GM18499 (cell line): Measurements from ENCODE around the gene QRICH2.
A peak's percentile ranks its signal among the peaks of the same experiment; 100 is the strongest.
"Not testable (repeated sequence)": the region's sequence is repeated elsewhere in the genome, so short reads cannot be mapped to it uniquely, and the experiment has no call there.

Experiments
- ATAC-seq: cut with Tn5 transposase; IDR thresholded peaks from one replicate; pipeline ENCODE4 v1.9.1; 2021; ENCODE audit warnings: moderate number of reproducible peaks; ENCODE audit not compliant: insufficient read depth, unreplicated experiment

The QRICH2 gene

GRCh38 chr17:76252967-76253766 lies 54.9 kb downstream of the QRICH2 start:
- ATAC-seq: not testable (repeated sequence)

GRCh38 chr17:76252040-76252954 lies 55.8 kb downstream of the QRICH2 start:
- ATAC-seq: no peak

GRCh38 chr17:76251478-76252039 lies 56.5 kb downstream of the QRICH2 start:
- ATAC-seq: no peak

GRCh38 chr17:76250141-76250540 lies 57.9 kb downstream of the QRICH2 start:
- ATAC-seq: no peak

GRCh38 chr17:76248013-76248782 lies 59.9 kb downstream of the QRICH2 start:
- no peak for ATAC-seq

GRCh38 chr17:76247304-76247703 lies 60.8 kb downstream of the QRICH2 start:
- no peak for ATAC-seq

- peak; percentile 66 for ATAC-seq
These were observed 61.7 kb downstream of the QRICH2 start for GRCh38 chr17:76246080-76247066.

GRCh38 chr17:76244721-76245120 lies 63.4 kb downstream of the QRICH2 start:
- not testable (repeated sequence) for ATAC-seq

GRCh38 chr17:76243826-76244679 lies 64.0 kb downstream of the QRICH2 start:
- ATAC-seq: no peak

GRCh38 chr17:76241691-76242255 lies 66.3 kb downstream of the QRICH2 start:
- ATAC-seq: no peak

GRCh38 chr17:76241204-76241538 lies 66.9 kb downstream of the QRICH2 start:
- no peak for ATAC-seq

- ATAC-seq: no peak
These were observed 67.4 kb downstream of the QRICH2 start, which contains the start of gene RNF157 for GRCh38 chr17:76240461-76241203. Gene RNF157, minus strand, starts transcription at chr17:76240493. Its CDS starts 253 bp downstream, at chr17:76240240.

- no peak for ATAC-seq
These were observed 68.4 kb downstream of the QRICH2 start for GRCh38 chr17:76239538-76240274.

GRCh38 chr17:76238847-76239537 lies 69.1 kb downstream of the QRICH2 start:
- ATAC-seq: no peak

GRCh38 chr17:76237859-76238313 lies 70.2 kb downstream of the QRICH2 start:
- ATAC-seq: no peak

GRCh38 chr17:76236603-76237002 lies 71.5 kb downstream of the QRICH2 start:
- no peak for ATAC-seq
